ENCODE data around the gene MKLN1.
"Not testable (repeated sequence)": the region's sequence is repeated elsewhere in the genome, so short reads cannot be mapped to it uniquely, and the experiment has no call there.

Gene MKLN1

GRCh38 chr7:131320603-131321002 is 7.1 kb upstream of the MKLN1 start:
- no peak for DNase-seq

GRCh38 chr7:131321656-131322055 is 6.0 kb upstream of the MKLN1 start:
- DNase-seq, result no peak

- DNase-seq, result no peak
These were observed 5.6 kb upstream of the MKLN1 start for GRCh38 chr7:131322061-131322460.

- DNase-seq, result no peak
These were observed 4.8 kb upstream of the MKLN1 start for GRCh38 chr7:131322861-131323260.

GRCh38 chr7:131325179-131325840 is 2.4 kb upstream of the MKLN1 start:
- no peak for DNase-seq

GRCh38 chr7:131326576-131326975 is 1.1 kb upstream of the MKLN1 start:
- no peak for DNase-seq

- DNase-seq, result no peak
These were observed 539 bp upstream of the MKLN1 start for GRCh38 chr7:131327049-131327625.

- DNase-seq, result no peak
These were observed 900 bp downstream of the MKLN1 start for GRCh38 chr7:131328377-131329175.

GRCh38 chr7:131329176-131329570 is 1.5 kb downstream of the MKLN1 start:
- no peak for DNase-seq

GRCh38 chr7:131330299-131330698 is 2.6 kb downstream of the MKLN1 start:
- DNase-seq, result no peak

GRCh38 chr7:131331806-131332205 is 4.1 kb downstream of the MKLN1 start:
- no peak for DNase-seq

GRCh38 chr7:131332729-131333128 is 5.1 kb downstream of the MKLN1 start:
- DNase-seq, result not testable (repeated sequence)

- DNase-seq, result no peak
These were observed 8.1 kb downstream of the MKLN1 start for GRCh38 chr7:131335639-131336381.

GRCh38 chr7:131336956-131337355 is 9.3 kb downstream of the MKLN1 start:
- DNase-seq, result no peak

GRCh38 chr7:131338173-131338572 is 10.5 kb downstream of the MKLN1 start:
- no peak for DNase-seq

- DNase-seq, result no peak
These were observed 11.2 kb downstream of the MKLN1 start for GRCh38 chr7:131338691-131339390.

GRCh38 chr7:131341690-131342089 is 14.0 kb downstream of the MKLN1 start:
- DNase-seq, result no peak

- no peak for DNase-seq
These were observed 15.3 kb downstream of the MKLN1 start for GRCh38 chr7:131342864-131343442.

GRCh38 chr7:131346885-131347592 is 19.4 kb downstream of the MKLN1 start:
- DNase-seq, result no peak

- DNase-seq, result no peak
These were observed 24.4 kb downstream of the MKLN1 start for GRCh38 chr7:131352032-131352431.

GRCh38 chr7:131354390-131354789 is 26.7 kb downstream of the MKLN1 start:
- DNase-seq, result no peak
